Measurements from ENCODE around the gene CERS6.
"Not testable (repeated sequence)": the region's sequence is repeated elsewhere in the genome, so short reads cannot be mapped to it uniquely, and the experiment has no call there.

The CERS6 gene

GRCh38 chr2:168501466-168502065, 45.5 kb downstream of the CERS6 start:
- no peak for DNase-seq (ENCODE audit: low spot score)

GRCh38 chr2:168502852-168503251, 46.8 kb downstream of the CERS6 start:
- DNase-seq (ENCODE audit: low spot score) = not testable (repeated sequence)

GRCh38 chr2:168503901-168504300, 47.8 kb downstream of the CERS6 start:
- DNase-seq (ENCODE audit: low spot score) = no peak

- DNase-seq (ENCODE audit: low spot score) = no peak
Observed at GRCh38 chr2:168504323-168504722, 48.3 kb downstream of the CERS6 start.

- no peak for DNase-seq (ENCODE audit: low spot score)
Observed at GRCh38 chr2:168510125-168510756, 54.2 kb downstream of the CERS6 start.

- no peak for DNase-seq (ENCODE audit: low spot score)
Observed at GRCh38 chr2:168514692-168515091, 58.6 kb downstream of the CERS6 start.

GRCh38 chr2:168515502-168515901, 59.4 kb downstream of the CERS6 start:
- no peak for DNase-seq (ENCODE audit: low spot score)

- DNase-seq (ENCODE audit: low spot score) = no peak
Observed at GRCh38 chr2:168517816-168518215, 61.7 kb downstream of the CERS6 start.

GRCh38 chr2:168518555-168519066, 62.5 kb downstream of the CERS6 start:
- no peak for DNase-seq (ENCODE audit: low spot score)

- no peak for DNase-seq (ENCODE audit: low spot score)
Observed at GRCh38 chr2:168519534-168520308, 63.6 kb downstream of the CERS6 start.

- no peak for DNase-seq (ENCODE audit: low spot score)
Observed at GRCh38 chr2:168521053-168521741, 65.1 kb downstream of the CERS6 start.

GRCh38 chr2:168522446-168522845, 66.4 kb downstream of the CERS6 start:
- no peak for DNase-seq (ENCODE audit: low spot score)

- no peak for DNase-seq (ENCODE audit: low spot score)
Observed at GRCh38 chr2:168524005-168524404, 67.9 kb downstream of the CERS6 start.

GRCh38 chr2:168525020-168525419, 68.9 kb downstream of the CERS6 start:
- DNase-seq (ENCODE audit: low spot score) = no peak

- no peak for DNase-seq (ENCODE audit: low spot score)
Observed at GRCh38 chr2:168525716-168526446, 69.8 kb downstream of the CERS6 start.

- no peak for DNase-seq (ENCODE audit: low spot score)
Observed at GRCh38 chr2:168526641-168527040, 70.6 kb downstream of the CERS6 start.

GRCh38 chr2:168528016-168528415, 71.9 kb downstream of the CERS6 start:
- no peak for DNase-seq (ENCODE audit: low spot score)

- DNase-seq (ENCODE audit: low spot score) = no peak
Observed at GRCh38 chr2:168528469-168528868, 72.4 kb downstream of the CERS6 start.

- no peak for DNase-seq (ENCODE audit: low spot score)
Observed at GRCh38 chr2:168529054-168529833, 73.2 kb downstream of the CERS6 start.

GRCh38 chr2:168529900-168530561, 74.0 kb downstream of the CERS6 start:
- no peak for DNase-seq (ENCODE audit: low spot score)
